Stimulated activated CD4-positive, alpha-beta T cell treated with anti-CD3 and anti-CD28 coated beads, TNF-alpha, amount 100 ng/mL, for 1 hour (primary cell): ENCODE measurements around the gene MAPKAPK2.
"Not testable (repeated sequence)": the region's sequence is repeated elsewhere in the genome, so short reads cannot be mapped to it uniquely, and the experiment has no call there.

Source experiments
- DNase-seq, 3 donors: peaks; one replicate each; pipeline ENCODE4 v3.0.0-alpha.2; 2020; ENCODE audit warnings: low read depth in 3 of 3, low spot score in 1 of 3

Gene MAPKAPK2

DNA sequence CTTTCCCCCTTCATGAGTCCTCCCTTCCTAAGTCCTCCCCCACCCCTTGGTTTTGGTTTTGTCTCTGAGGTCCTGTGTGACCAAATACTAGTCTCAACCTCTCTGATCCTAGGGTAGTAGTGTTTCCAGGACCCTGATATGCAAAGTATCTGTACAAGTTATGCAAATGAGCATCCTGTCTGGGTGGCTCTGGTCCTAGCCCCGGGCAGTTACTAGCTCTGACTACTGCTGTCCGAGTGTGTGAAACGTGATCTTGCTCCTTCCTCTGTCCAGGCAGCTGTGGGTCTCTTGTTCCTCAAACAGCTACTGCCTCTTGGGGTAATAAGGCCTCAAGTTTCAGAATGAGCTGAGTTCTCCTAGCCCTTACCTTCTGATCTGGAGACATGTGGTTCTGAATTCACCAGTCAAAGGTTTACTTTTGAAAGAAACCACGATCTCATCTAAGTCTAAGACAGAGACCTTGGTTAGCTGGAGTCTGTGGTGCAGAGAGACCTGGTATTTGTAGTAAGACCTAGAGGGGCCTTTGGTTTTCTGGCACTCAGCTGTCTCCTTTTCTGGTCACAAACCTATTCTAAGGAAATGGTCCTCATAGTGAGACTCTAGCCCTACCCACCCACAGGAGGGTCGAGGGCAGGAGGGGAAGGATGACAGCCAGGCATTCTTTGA lies 54.8 kb downstream of the MAPKAPK2 start:
- no peak for DNase-seq

GRCh38 chr1:206741142-206741701 lies 56.5 kb downstream of the MAPKAPK2 start:
- DNase-seq: no peak

- DNase-seq: no peak
Measured at GRCh38 chr1:206742719-206743383, 58.1 kb downstream of the MAPKAPK2 start.

- no peak for DNase-seq
Measured at GRCh38 chr1:206744683-206745082, 60.0 kb downstream of the MAPKAPK2 start.

DNA sequence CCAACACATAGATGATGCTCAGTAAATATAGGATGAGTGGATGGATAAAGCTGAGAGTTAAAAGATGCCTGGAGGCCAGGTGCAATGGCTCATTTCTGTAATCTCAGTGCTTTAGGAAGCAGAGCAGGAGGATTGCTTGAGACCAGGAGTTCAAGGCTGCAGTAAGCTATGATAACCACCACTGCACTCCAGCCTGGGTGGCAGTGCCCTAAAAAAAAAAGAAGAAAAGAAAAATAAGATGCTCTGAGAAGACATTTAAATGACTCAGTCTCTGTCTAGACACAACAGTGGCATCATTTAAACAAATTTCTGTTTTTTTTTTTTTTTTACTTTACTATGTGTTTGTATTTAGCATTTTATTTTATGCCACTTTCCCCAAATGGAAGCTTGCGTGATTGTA lies 60.6 kb downstream of the MAPKAPK2 start:
- DNase-seq: no peak

- DNase-seq: no peak
Measured at GRCh38 chr1:206748348-206749030, 63.8 kb downstream of the MAPKAPK2 start.

DNA sequence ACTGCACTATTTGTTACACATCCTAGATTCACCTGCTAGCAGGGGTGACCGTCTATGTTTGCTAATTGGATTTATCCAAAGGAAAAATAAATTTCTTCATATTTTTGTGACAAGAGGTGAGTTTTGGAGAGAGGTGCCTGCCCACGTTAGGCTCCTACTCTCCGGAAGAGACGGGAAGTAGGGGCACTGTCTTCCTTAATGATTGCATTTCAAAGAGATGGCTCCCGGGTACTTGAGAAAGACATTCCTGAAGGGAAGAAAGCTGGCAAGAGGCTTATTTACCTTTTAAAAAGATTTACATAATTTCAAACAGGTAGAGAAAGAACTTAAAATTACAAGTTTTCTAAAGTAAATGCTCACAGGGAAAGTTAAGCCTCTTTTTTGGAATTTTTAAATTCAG lies 67.2 kb downstream of the MAPKAPK2 start:
- DNase-seq: no peak

- no peak for DNase-seq
Measured at GRCh38 chr1:206752481-206752880, 67.8 kb downstream of the MAPKAPK2 start.

DNA sequence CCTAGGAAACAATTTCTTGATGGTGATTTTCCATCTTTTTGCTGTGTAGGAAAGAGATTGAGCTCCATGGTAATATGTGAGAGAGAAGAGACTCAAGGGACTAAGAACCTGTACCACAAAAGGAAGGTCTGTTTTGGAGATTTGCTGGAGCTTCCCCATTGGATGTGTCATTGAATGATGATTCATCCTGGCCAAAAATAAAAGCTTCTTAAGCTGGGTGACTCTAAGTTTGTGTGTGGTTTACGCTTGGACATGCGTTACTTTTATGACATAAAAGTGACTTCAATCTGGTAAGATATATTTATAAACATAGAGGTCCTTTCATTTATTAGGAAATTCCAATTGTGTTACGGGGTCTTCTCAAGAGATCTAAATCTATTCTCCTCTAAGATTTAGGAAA lies 68.4 kb downstream of the MAPKAPK2 start:
- DNase-seq: no peak

DNA sequence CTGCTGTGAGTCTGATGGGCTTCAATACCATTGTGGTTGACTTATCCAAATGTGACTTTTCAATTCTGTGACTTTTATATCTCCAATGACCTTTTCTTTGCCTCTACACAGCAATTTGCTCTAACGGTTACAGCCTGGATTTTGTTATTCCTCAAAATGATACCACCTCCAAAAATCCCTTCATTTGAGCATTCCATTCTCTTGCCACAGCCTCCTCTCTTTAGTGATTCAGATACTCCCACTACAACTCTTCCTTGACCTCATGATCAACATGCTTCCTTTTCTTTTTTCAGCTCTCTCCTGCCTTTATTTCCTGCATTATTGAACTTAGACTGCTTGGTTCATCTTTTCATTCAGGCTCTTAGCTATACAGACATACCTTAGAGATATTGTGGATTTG lies 69.3 kb downstream of the MAPKAPK2 start:
- no peak for DNase-seq

DNA sequence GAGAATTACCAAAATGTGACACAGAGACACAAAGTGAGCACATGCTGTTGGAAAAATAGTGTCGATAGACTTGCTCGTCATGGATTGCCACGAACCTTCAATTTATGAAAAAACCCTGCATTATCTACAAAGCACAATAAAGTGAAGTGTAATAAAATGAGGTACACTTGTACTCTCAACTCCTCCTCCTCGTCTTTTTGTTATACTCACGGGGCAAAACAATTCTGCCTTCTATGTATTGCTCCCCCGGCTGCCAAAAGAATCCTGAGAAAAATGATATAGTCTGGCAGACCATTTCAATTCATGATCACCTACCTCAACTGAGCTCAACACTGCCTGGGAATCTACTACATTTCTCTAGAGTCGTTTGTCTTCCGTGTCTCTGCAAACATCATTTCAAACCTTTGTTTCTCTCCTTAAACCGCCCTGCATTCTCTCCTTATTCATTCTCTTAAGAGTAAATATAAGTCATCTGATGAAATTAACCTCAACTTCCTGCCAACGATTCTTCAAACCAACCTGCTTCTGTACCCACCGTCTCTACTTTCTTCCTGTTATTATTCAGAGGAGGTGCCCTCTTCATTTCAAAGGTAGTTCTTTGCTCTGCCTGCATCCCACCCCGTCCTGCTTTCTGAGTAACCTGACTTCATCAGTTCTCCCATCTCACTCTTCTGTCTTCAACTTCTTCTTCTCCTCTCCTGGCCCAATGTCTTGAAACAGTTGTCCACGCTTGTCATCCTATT lies 73.0 kb downstream of the MAPKAPK2 start:
- no peak for DNase-seq

DNA sequence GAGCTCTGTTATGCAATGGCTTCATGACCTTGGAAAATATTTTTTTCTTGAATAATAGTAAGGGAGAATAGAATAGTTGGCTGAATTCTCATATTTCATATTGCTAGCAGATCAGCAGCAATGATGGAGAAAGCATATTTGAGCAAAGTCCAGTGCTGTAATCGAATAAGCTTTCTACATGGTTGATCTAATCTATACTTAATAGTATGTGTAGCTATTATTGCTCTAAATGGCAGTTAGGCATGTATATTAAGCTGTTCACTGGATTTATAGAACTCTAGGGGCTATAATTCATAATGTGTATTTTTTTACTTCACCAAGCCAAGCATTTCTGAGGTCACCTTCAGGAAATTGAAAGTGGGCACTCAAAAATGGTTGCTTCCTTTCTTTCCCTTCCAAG lies 75.9 kb downstream of the MAPKAPK2 start:
- DNase-seq: no peak

DNA sequence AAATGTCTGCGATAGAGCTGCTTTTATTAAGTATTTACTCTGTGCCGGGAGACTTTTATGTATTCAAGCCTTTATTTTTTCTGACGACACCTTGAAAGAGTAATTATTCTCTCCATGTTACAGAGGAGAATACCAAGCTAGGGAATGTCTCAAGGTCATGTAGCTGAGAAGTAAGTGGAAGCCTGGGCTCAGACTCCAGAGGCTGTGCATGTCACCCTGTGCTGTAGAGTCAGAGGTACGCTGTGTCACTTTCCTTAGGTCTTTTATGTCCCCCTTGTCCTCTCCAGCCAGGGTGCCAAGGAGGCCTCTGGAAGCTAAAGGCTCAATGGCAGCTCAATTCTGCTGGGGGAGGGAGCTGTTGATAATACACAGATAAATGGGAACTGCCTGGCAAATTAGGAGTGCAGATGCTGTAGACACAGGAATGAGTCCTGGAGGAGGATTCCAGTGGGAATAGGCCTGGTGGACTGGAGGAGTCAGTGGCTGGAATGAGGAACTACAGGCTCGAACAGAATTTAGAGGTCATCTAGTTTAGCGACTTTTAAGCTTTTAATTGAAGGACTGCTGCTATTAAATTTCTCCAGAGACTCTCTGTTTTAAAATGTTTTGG lies 76.6 kb downstream of the MAPKAPK2 start:
- DNase-seq: no peak

DNA sequence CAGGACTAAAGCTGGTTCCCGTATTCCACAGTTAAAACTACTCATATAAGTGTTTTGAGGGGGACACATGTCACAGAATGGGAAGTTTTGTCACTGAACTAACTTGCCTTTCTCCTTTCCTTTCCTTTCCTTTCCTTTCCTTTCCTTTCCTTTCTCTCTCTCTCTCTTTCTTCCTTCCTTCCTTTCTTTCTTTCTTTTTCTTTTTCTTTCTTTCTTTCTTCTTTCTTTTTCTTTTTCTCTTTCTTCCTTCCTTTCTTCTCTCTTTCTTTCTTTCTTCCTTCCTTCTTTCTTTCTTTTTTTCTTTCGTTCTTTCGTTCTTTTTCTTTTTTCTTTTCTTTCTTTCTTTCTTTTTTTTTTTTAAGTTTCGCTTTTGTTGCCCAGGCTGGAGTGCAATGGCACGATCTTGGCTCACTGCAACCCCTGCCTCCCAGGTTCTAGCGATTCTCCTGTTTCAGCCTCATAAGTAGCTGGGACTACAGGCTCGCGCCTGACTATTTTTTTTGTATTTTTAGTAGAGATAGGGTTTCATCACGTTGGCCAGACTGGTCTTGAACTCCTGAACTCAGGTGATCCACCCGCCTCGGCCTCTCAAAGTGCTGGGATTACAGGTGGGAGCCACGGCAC lies 78.1 kb downstream of the MAPKAPK2 start:
- not testable (repeated sequence) for DNase-seq

DNA sequence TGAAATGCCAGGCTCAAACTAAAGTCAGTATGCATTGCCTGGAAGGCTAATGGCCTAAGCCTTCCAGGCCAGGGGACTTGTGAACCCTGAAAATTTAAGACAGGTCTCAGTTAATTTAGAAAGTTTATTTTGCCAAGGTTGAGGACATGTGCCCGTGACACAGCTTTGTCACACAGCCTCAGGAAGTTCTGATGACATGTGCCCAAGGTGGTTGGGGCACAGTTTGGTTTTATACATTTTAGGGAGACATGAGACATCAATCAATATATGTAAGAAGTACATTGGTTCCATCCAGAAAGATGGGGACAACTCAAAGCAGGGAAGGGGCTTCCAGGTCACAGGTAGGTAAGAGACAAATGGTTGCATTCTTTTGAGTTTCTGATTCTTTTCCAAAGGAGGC lies 81.1 kb downstream of the MAPKAPK2 start:
- DNase-seq: not testable (repeated sequence)

- DNase-seq: peak in 2 of 3 donors; percentile 40 to 41
Measured at GRCh38 chr1:206766251-206766856, 81.6 kb downstream of the MAPKAPK2 start.

DNA sequence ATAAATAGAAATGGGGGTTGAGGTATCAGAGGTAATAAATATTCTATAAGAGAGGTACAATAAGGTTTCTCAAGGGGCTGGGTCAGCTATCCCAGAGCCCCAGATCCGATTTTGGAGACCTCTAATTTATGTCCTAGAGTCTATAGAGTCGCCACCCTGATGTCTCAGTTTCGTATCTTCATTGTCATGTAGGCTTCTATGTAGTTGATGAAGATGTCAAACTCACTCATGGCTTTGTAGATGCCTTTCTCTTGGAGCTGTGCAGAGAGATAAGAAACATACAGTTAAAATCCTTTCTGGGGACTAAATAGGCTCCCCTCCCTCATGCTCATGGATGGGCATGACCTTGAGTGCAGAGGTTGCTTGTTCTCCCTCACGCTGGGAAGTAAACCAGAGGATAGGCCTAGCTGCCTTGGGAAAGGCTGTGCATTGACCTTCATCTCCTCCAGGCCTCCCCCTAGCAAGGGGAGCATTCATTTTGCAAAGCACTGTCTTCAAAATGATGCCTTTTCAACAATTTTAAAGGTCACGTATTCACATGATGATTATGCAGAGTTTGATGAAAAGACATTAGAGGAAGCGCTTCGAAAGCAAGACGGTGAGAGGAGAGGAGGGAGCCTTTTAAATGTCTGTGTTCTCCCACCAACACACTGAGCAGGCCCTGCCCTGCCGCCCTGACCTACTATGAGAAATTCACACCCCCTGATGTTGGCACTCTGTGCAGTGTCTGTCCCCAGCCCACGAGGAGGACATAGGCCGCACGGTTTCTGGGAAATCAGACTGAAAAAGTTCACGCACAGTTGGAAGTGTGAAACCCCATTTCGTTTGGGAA lies 84.0 kb downstream of the MAPKAPK2 start:
- DNase-seq: no peak

DNA sequence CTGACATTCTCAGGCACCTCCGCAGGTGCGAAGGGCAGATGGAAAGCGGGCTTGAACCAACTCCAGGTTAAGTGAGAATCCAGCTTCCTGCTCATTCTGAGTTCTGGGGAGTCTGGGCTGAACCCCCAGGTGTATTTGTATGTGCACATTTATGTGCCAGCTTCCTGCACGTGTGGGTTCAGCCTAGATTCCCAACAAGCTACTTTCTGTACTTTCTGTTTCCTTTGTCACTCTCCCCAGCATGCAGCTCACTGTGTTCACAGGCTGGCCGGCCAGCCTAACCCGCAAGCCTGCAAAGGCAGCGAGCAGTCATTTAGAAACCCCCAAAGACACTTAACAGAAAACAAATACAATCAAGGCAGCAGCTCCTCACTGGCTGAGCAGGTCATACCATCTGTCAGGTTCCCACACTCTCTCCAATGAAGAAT lies 84.6 kb downstream of the MAPKAPK2 start:
- no peak for DNase-seq
